GM13977 (cell line): ENCODE results near the gene DDA1.

Experiments
- DNase-seq: peaks from one replicate; pipeline ENCODE4 v3.0.0; 2012; ENCODE audit warnings: low spot score
- CTCF ChIP-seq: IDR thresholded peaks from 2 replicates; pipeline ENCODE4 v1.5.1; 2012; ENCODE audit warnings: mild to moderate bottlenecking, control low read depth; ENCODE audit not compliant: insufficient read depth; ENCODE audit errors: extremely low read depth, missing control alignments
- in situ Hi-C: fragments of 300-500 bp; cut with MboI; formaldehyde crosslinking; loops from one replicate; pipeline ENCODE4 v1.12.0; 2022; ENCODE audit warnings: low sequenced_read_pairs, low pct_unique_long_range_greater_than_20kb, mixed read lengths, inconsistent platforms; ENCODE audit not compliant: unreplicated experiment

The DDA1 gene

GRCh38 chr19:17312189-17313113 lies 3.1 kb downstream of the DDA1 start:
- in situ Hi-C loops, result no loop called here
- no peak for DNase-seq
- no peak for TF ChIP-seq CTCF

GRCh38 chr19:17314007-17314593 lies 4.7 kb downstream of the DDA1 start:
- in situ Hi-C loops, result no loop called here
- TF ChIP-seq CTCF, result no peak
- DNase-seq, result no peak

- no peak for DNase-seq
- in situ Hi-C loops, result no loop called here
- TF ChIP-seq CTCF, result no peak
Observed at GRCh38 chr19:17318966-17319365, 9.6 kb downstream of the DDA1 start.

- TF ChIP-seq CTCF, result no peak
- no peak for DNase-seq
- in situ Hi-C loops, result no loop called here
Observed at GRCh38 chr19:17319473-17320238, 10.3 kb downstream of the DDA1 start.

- DNase-seq, result no peak
- TF ChIP-seq CTCF, result no peak
- in situ Hi-C loops, result no loop called here
Observed at GRCh38 chr19:17320435-17320834, 11.1 kb downstream of the DDA1 start.

GRCh38 chr19:17321655-17322489 lies 12.5 kb downstream of the DDA1 start:
- no peak for TF ChIP-seq CTCF
- in situ Hi-C loops, result no loop called here
- no peak for DNase-seq
